Stimulated activated CD4-positive, alpha-beta T cell treated with anti-CD3 and anti-CD28 coated beads, Interleukin-12 subunit alpha, Interleukin-12 subunit beta, amount 100 ng/mL, for 4 hours (primary cell): ENCODE data around the gene PMVK.
A peak's percentile ranks its signal among the peaks of the same experiment; 100 is the strongest.

ENCODE experiments used
- DNase-seq: peaks from one replicate; pipeline ENCODE4 v3.0.0-alpha.2; 2020

Gene PMVK

GRCh38 chr1:154964359-154964758 lies 27.8 kb upstream of the PMVK start:
- no peak for DNase-seq

- no peak for DNase-seq
Measured at GRCh38 chr1:154963643-154964042, 27.1 kb upstream of the PMVK start.

GRCh38 chr1:154962795-154963330 lies 26.3 kb upstream of the PMVK start:
- no peak for DNase-seq

GRCh38 chr1:154962156-154962749 lies 25.7 kb upstream of the PMVK start:
- DNase-seq: no peak

GRCh38 chr1:154961207-154962155 lies 25.0 kb upstream of the PMVK start, which contains the start of gene PYGO2:
TSS of gene PYGO2 (minus strand) at chr1:154961782. CDS start at chr1:154961576, 206 bp downstream.
- DNase-seq: peak; percentile 84

GRCh38 chr1:154960446-154961136 lies 24.1 kb upstream of the PMVK start:
- no peak for DNase-seq

- no peak for DNase-seq
Measured at GRCh38 chr1:154959426-154959780, 22.9 kb upstream of the PMVK start.

GRCh38 chr1:154958681-154959425 lies 22.3 kb upstream of the PMVK start:
- no peak for DNase-seq

- no peak for DNase-seq
Measured at GRCh38 chr1:154958036-154958435, 21.5 kb upstream of the PMVK start.

GRCh38 chr1:154957091-154957657 lies 20.7 kb upstream of the PMVK start:
- DNase-seq: no peak

GRCh38 chr1:154956544-154956941 lies 20.0 kb upstream of the PMVK start:
- DNase-seq: no peak

- peak; percentile 60 for DNase-seq
Measured at GRCh38 chr1:154955718-154956543, 19.4 kb upstream of the PMVK start, which contains the start of gene PBXIP1. TSS of gene PBXIP1 (minus strand) at chr1:154956099. CDS start at chr1:154953721, 2,378 bp downstream.

GRCh38 chr1:154955039-154955717 lies 18.7 kb upstream of the PMVK start:
- DNase-seq: peak; percentile 48

- no peak for DNase-seq
Measured at GRCh38 chr1:154954541-154954940, 18.0 kb upstream of the PMVK start.

GRCh38 chr1:154953611-154954038 lies 17.1 kb upstream of the PMVK start:
- DNase-seq: no peak

- no peak for DNase-seq
Measured at GRCh38 chr1:154952664-154953063, 16.1 kb upstream of the PMVK start.

GRCh38 chr1:154951901-154952657 lies 15.6 kb upstream of the PMVK start:
- DNase-seq: peak; percentile 62

GRCh38 chr1:154948079-154948478 lies 11.6 kb upstream of the PMVK start:
- DNase-seq: no peak

GRCh38 chr1:154945962-154946850 lies 9.7 kb upstream of the PMVK start:
- no peak for DNase-seq
